Measurements from ENCODE around the gene SLC38A11. TPM values are rescaled to one million over a fixed set of nuclear protein-coding genes. Genes with fewer than 3 reads are reported as not detected.
A peak's percentile ranks its signal among the peaks of the same experiment; 100 is the strongest.
"Not testable (repeated sequence)": the region's sequence is repeated elsewhere in the genome, so short reads cannot be mapped to it uniquely, and the experiment has no call there.

The SLC38A11 gene
- total and polyA plus RNA-seq, 2 donors (not counting 1 experiment from before 2014, with no cell fraction given), result 5.4 to 46.8 TPM

GRCh38 chr2:164992818-164993217 is 37.5 kb upstream of the SLC38A11 start:
- H2AFZ ChIP-seq (ENCODE audit: insufficient read depth, low read depth, low read length, poor library complexity, severe bottlenecking), result no peak overlapping the region
- no peaks in the 10 kb centered on the region for H4K20me1 ChIP-seq (ENCODE audit: control insufficient read depth, insufficient read depth, low read length, poor library complexity, severe bottlenecking)
- no peaks in the 10 kb centered on the region for H3K36me3 ChIP-seq (replicated peaks in 1 of 2; ENCODE audit: control extremely low read depth in 1 of 2, control insufficient read depth in 1 of 2, extremely low read depth in 1 of 2, insufficient read depth in 2 of 2, low read length in 1 of 2)
- no peaks in the 10 kb centered on the region for H3K27me3 Mint-ChIP-seq
- peaks cover 33 to 38% of the 10 kb centered on the region in 2 donors for H3K4me1 ChIP-seq (ENCODE audit: control insufficient read depth in 2 of 2, insufficient read depth in 2 of 2, low read length in 2 of 2)
- H3K4me2 ChIP-seq (replicated peaks; ENCODE audit: low read depth, low read length, poor library complexity, severe bottlenecking), result peak overlapping the region; percentile 35
- CTCF ChIA-PET, result interaction anchor here (0.6 to 9.0 kb wide), 39 partner anchors 10 to 1136 kb away, joined by 3 to 77 read pairs (median 3); partner anchors contain the start of genes SCN1A, SCN3A, SLC38A11 and TTC21B
- H3K9ac ChIP-seq (ENCODE audit: low read length), result no peak overlapping the region
- intact Hi-C loops (cut with micrococcal nuclease), result loop anchor here (1.0 to 10.0 kb wide), 9 partner anchors 212 to 1136 kb away; partner anchors contain the start of genes SCN1A, SCN3A and TTC21B
- peaks cover 0 to 12% (median 0%) of the 10 kb centered on the region in 3 donors for H3K9me3 ChIP-seq (ENCODE audit: control extremely low read depth in 1 of 3, control insufficient read depth in 2 of 3, insufficient read depth in 1 of 3, low read length in 2 of 3)
- peaks cover 47% of the 10 kb centered on the region for H3K4me1 Mint-ChIP-seq
- H3K4me3 ChIP-seq (ENCODE audit: control extremely low read depth in 1 of 5, extremely low read depth in 1 of 5, insufficient read depth in 1 of 5, low read depth in 2 of 5, low read length in 4 of 5), result no peak overlapping the region
- peak overlapping the region; percentile 64 for H3K4me3 Mint-ChIP-seq
- peak overlapping the region in 1 of 2 donors; percentile 69 for H3K27ac ChIP-seq (ENCODE audit: low read length in 2 of 2)
- ATAC-seq (ENCODE audit: low read depth), result peak; percentile 44
- no CpG with 5 or more reads among the region's 5 CpGs for WGBS (ENCODE audit: insufficient coverage)
- peaks cover 3% of the 10 kb centered on the region for H3K9me3 Mint-ChIP-seq (ENCODE audit: insufficient read depth)
- no peaks in the 10 kb centered on the region for H3K79me2 ChIP-seq (ENCODE audit: control insufficient read depth, insufficient read depth, low read length)
- DNase-seq, result peak; percentile 80
- H3K27ac Mint-ChIP-seq, result peak overlapping the region; percentile 83
- H3K27me3 ChIP-seq (replicated peaks in 1 of 4; ENCODE audit: control extremely low read depth in 1 of 4, control insufficient read depth in 3 of 4, insufficient read depth in 4 of 4, low read length in 3 of 4), result no peaks in the 10 kb centered on the region
- POLR2A ChIA-PET, result no interaction called here
- TF ChIP-seq CTCF (IDR thresholded peaks at IDR 0.05) (peak; percentile 78), EZH2 (IDR thresholded peaks at IDR 0.05; ENCODE audit: borderline replicate concordance, insufficient read depth, low read depth, low read length, poor library complexity, severe bottlenecking) (no peak)

GRCh38 chr2:164992093-164992454 is 36.7 kb upstream of the SLC38A11 start:
- H4K20me1 ChIP-seq (ENCODE audit: control insufficient read depth, insufficient read depth, low read length, poor library complexity, severe bottlenecking); DNase-seq; H3K79me2 ChIP-seq (ENCODE audit: control insufficient read depth, insufficient read depth, low read length); H3K27me3 Mint-ChIP-seq; POLR2A ChIA-PET; ATAC-seq (ENCODE audit: low read depth); H3K9me3 Mint-ChIP-seq (ENCODE audit: insufficient read depth); H3K27me3 ChIP-seq (replicated peaks in 1 of 4; ENCODE audit: control extremely low read depth in 1 of 4, control insufficient read depth in 3 of 4, insufficient read depth in 4 of 4, low read length in 3 of 4); H3K36me3 ChIP-seq (replicated peaks in 1 of 2; ENCODE audit: control extremely low read depth in 1 of 2, control insufficient read depth in 1 of 2, extremely low read depth in 1 of 2, insufficient read depth in 2 of 2, low read length in 1 of 2): not testable (repeated sequence)
- H3K4me3 ChIP-seq (ENCODE audit: control extremely low read depth in 1 of 5, extremely low read depth in 1 of 5, insufficient read depth in 1 of 5, low read depth in 2 of 5, low read length in 4 of 5), result peak overlapping the region in 1 of 5 experiments; percentile 5
- peak overlapping the region; percentile 25 for H3K9ac ChIP-seq (ENCODE audit: low read length)
- peak overlapping the region; percentile 35 for H3K4me2 ChIP-seq (replicated peaks; ENCODE audit: low read depth, low read length, poor library complexity, severe bottlenecking)
- Mint-ChIP-seq H3K4me1 (peaks cover 51% of the 10 kb centered on the region), H3K4me3 (peak overlapping the region; percentile 72), H3K27ac (peak overlapping the region; percentile 95)
- peaks cover 0 to 12% (median 0%) of the 10 kb centered on the region in 3 donors for H3K9me3 ChIP-seq (ENCODE audit: control extremely low read depth in 1 of 3, control insufficient read depth in 2 of 3, insufficient read depth in 1 of 3, low read length in 2 of 3)
- H3K27ac ChIP-seq (ENCODE audit: low read length in 2 of 2), result peak overlapping the region; percentile 69 to 81
- peak overlapping the region; percentile 5 for H2AFZ ChIP-seq (ENCODE audit: insufficient read depth, low read depth, low read length, poor library complexity, severe bottlenecking)
- intact Hi-C loops (cut with micrococcal nuclease), result loop anchor here (2.0 to 10.0 kb wide), 8 partner anchors 213 to 1137 kb away; partner anchors contain the start of genes SCN1A, SCN3A and TTC21B
- CTCF ChIA-PET, result interaction anchor here (0.7 to 9.0 kb wide), 20 partner anchors 14 to 963 kb away, joined by 3 to 77 read pairs (median 4); partner anchors contain the start of genes COBLL1, SCN3A and TTC21B
- peaks cover 37 to 38% of the 10 kb centered on the region in 2 donors for H3K4me1 ChIP-seq (ENCODE audit: control insufficient read depth in 2 of 2, insufficient read depth in 2 of 2, low read length in 2 of 2)

DNA sequence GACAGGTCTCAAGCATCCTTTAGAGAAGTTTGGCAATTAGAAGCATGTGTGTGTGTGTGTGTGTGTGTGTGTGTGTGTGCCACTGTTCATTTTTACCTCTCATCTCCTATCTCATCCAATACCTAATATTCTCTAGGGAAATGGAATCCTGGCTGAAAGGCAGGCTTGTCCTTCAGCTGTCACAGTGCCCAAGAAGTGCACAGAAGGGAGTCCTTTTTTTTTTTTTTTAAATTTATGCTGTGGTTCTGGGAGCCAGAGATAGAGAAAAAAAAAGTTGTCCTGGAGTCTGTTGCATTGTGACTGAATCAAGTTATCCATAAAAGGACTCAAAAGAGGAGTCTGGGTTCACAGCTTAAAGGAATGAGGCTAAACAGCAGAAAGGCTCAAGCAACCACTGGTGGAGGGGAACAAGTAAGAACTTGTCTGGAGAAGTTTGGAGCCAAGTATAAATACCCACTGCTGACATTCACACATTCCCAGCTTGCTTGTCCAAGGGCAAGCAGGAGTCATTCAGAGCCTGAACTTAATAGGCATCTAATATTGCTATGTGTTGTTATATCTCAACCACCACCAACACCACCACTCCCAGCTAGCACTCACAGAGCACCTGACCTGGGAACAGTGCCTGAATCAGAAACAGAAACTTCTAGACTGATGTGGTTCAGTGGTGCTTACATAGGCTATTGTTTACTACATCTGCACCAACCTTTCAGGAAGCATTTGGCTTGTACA is 36.2 kb upstream of the SLC38A11 start:
- H3K4me1 ChIP-seq (ENCODE audit: control insufficient read depth in 2 of 2, insufficient read depth in 2 of 2, low read length in 2 of 2), result peaks cover 38 to 42% of the 10 kb centered on the region in 2 donors
- CTCF ChIA-PET, result interaction anchor here (0.7 to 9.0 kb wide), 16 partner anchors 13 to 883 kb away, joined by 3 to 77 read pairs (median 4); partner anchors contain the start of genes COBLL1 and SCN3A
- H3K79me2 ChIP-seq (ENCODE audit: control insufficient read depth, insufficient read depth, low read length); H3K27me3 Mint-ChIP-seq; H3K36me3 ChIP-seq (replicated peaks in 1 of 2; ENCODE audit: control extremely low read depth in 1 of 2, control insufficient read depth in 1 of 2, extremely low read depth in 1 of 2, insufficient read depth in 2 of 2, low read length in 1 of 2); H3K9me3 Mint-ChIP-seq (ENCODE audit: insufficient read depth); H4K20me1 ChIP-seq (ENCODE audit: control insufficient read depth, insufficient read depth, low read length, poor library complexity, severe bottlenecking); H3K27me3 ChIP-seq (replicated peaks in 1 of 4; ENCODE audit: control extremely low read depth in 1 of 4, control insufficient read depth in 3 of 4, insufficient read depth in 4 of 4, low read length in 3 of 4); POLR2A ChIA-PET: not testable (repeated sequence)
- H3K4me2 ChIP-seq (replicated peaks; ENCODE audit: low read depth, low read length, poor library complexity, severe bottlenecking), result peak overlapping the region; percentile 25
- H3K4me3 ChIP-seq (ENCODE audit: control extremely low read depth in 1 of 5, extremely low read depth in 1 of 5, insufficient read depth in 1 of 5, low read depth in 2 of 5, low read length in 4 of 5), result peak overlapping the region in 1 of 5 experiments; percentile 5
- H3K9me3 ChIP-seq (ENCODE audit: control extremely low read depth in 1 of 3, control insufficient read depth in 2 of 3, insufficient read depth in 1 of 3, low read length in 2 of 3), result peaks cover 0 to 12% (median 0%) of the 10 kb centered on the region in 3 donors
- peak overlapping the region; percentile 25 for H3K9ac ChIP-seq (ENCODE audit: low read length)
- Mint-ChIP-seq H3K4me3 (peak overlapping the region; percentile 72), H3K4me1 (peaks cover 56% of the 10 kb centered on the region), H3K27ac (peak overlapping the region; percentile 95)
- H2AFZ ChIP-seq (ENCODE audit: insufficient read depth, low read depth, low read length, poor library complexity, severe bottlenecking), result peak overlapping the region; percentile 5
- peak; percentile 67 for DNase-seq
- peak overlapping the region; percentile 69 to 81 for H3K27ac ChIP-seq (ENCODE audit: low read length in 2 of 2)
- intact Hi-C loops (cut with micrococcal nuclease), result loop anchor here (2.0 to 10.0 kb wide), 8 partner anchors 213 to 1137 kb away; partner anchors contain the start of genes SCN1A, SCN3A and TTC21B
- ATAC-seq (ENCODE audit: low read depth), result peak; percentile 90

Measured in B cell (primary cell).